K562 (cell line): Measurements from ENCODE around the gene GSTM2. TPM values are rescaled to one million over a fixed set of nuclear protein-coding genes. Genes with fewer than 3 reads are reported as not detected.

Experiments used
- CUX1 ChIP-seq: fragments of 200-800 bp; sonication (Bioruptor generic); IDR thresholded peaks from 2 replicates; pipeline ENCODE4 v1.6.1; 2016; ENCODE audit warnings: missing genetic modification characterization, missing compliant biosample characterization
- E2F8 ChIP-seq: fragments of 450-650 bp; IDR thresholded peaks from 2 replicates; pipeline ENCODE4 v1.7.1; 2018; ENCODE audit warnings: mild to moderate bottlenecking, low read depth; ENCODE audit not compliant: partially characterized antibody
- HNRNPH1 ChIP-seq: fragments of 200-400 bp; formaldehyde crosslinking; optimal IDR thresholded peaks from 2 replicates; pipeline ENCODE3; 2017; ENCODE audit warnings: low read depth, mild to moderate bottlenecking, low read length, moderate library complexity
- PCBP2 ChIP-seq: fragments of 200-400 bp; formaldehyde crosslinking; IDR thresholded peaks from 2 replicates; pipeline ENCODE4 v1.6.1; 2018; ENCODE audit warnings: low read length, low read depth, mild to moderate bottlenecking, moderate library complexity; ENCODE audit not compliant: poor library complexity, severe bottlenecking
- POLR2H ChIP-seq: IDR thresholded peaks from 2 replicates; pipeline ENCODE4 v1.6.1; 2016; ENCODE audit warnings: missing genetic modification characterization, low read depth, mild to moderate bottlenecking, control low read depth, missing compliant biosample characterization, moderate library complexity
- RBM22 ChIP-seq: fragments of 200-400 bp; formaldehyde crosslinking; IDR thresholded peaks from 2 replicates; pipeline ENCODE4 v1.6.1; 2018; ENCODE audit warnings: low read length, low read depth; ENCODE audit not compliant: poor library complexity, severe bottlenecking
- RBM34 ChIP-seq: fragments of 200-400 bp; formaldehyde crosslinking; IDR thresholded peaks from 2 replicates; pipeline ENCODE4 v1.6.1; 2018; ENCODE audit warnings: low read length, borderline replicate concordance; ENCODE audit not compliant: insufficient read depth
- UBTF ChIP-seq, 2 experiments: IDR thresholded peaks; 2 replicates each; pipeline ENCODE4 v1.6.1; 2012; ENCODE audit warnings: improper control_type of control experiment in 2 of 2, low read depth in 2 of 2, low read length in 2 of 2, borderline replicate concordance in 1 of 2
- USF2 ChIP-seq: sonication (generic); formaldehyde crosslinking; IDR thresholded peaks from 2 replicates; pipeline ENCODE4 v1.5.0; 2020; ENCODE audit warnings: missing genetic modification reagents
- ZBTB26 ChIP-seq: fragments of 450-650 bp; formaldehyde crosslinking; IDR thresholded peaks from 2 replicates; pipeline ENCODE4 v1.4.0; 2022; ENCODE audit warnings: missing genetic modification characterization
- ZEB2 ChIP-seq: fragments of 450-650 bp; IDR thresholded peaks from 2 replicates; pipeline ENCODE4 v1.6.1; 2016
- ZNF212 ChIP-seq: fragments of 450-650 bp; formaldehyde crosslinking; IDR thresholded peaks from 2 replicates; pipeline ENCODE4 v1.4.0; 2020; ENCODE audit warnings: mild to moderate bottlenecking
- polyA plus RNA-seq, 8 experiments: library from polyadenylated mRNA; depleted of rRNA in 4 of 8; stranded (reverse) in 5 of 8; unstranded in 3 of 8; fragments of >200 nt; fragmentation: Nextera tagmentation in 2 of 8; fragmentation: Illumina TruSeq in 1 of 8; extraction: Ambion mirVana in 2 of 8; extraction: Trizol in 1 of 8; gene quantifications; 2 replicates each; pipeline versions ENCODE4 v1.2.1 to v1.2.3, GENCODE V29; 2011 to 2014; ENCODE audit warnings: inconsistent platforms in 1 of 8, missing spikeins in 1 of 8
- total RNA-seq, 7 experiments: library from RNA; depleted of rRNA in 6 of 7; stranded (reverse); fragments of >200 nt in 6 of 7; fragmentation: Illumina TruSeq in 2 of 7; extraction: Trizol in 2 of 7; gene quantifications; 2 replicates each; pipeline versions ENCODE4 v1.2.1 to v1.2.3, GENCODE V29; 2011 to 2021; ENCODE audit warnings: low replicate concordance in 1 of 7

GSTM2 gene
- total and polyA plus RNA-seq, 9 of the 15 experiments (the other 6 are each of a cell fraction or from before 2014, with no cell fraction given) = 1.6 to 15.1 (median 6.8) TPM

GRCh38 chr1:109667452-109668122, at the start of gene GSTM2 (continued):
- TF ChIP-seq USF2 (peak; percentile 14; the same call in 1 of the 2 replicates), RBM34 (no peak), PCBP2 (no peak), ZNF212 (CRISPR knock-in tag) (no peak), RBM22 (no peak), ZBTB26 (CRISPR knock-in tag) (no peak), HNRNPH1 (no peak), CUX1 (CRISPR knock-in tag) (no peak), POLR2H (tag) (no peak), ZEB2 (no peak), E2F8 (no peak), UBTF (IDR thresholded peaks at IDR 0.05; ENCODE audit: borderline replicate concordance in 1 of 2, low read depth in 2 of 2, low read length in 2 of 2) (0 out of 4 replicates have a peak, but pooled peaks of 1 of the 2 experiments have one; percentile 56)
